ENCODE measurements around the gene ACOT8.

DNA sequence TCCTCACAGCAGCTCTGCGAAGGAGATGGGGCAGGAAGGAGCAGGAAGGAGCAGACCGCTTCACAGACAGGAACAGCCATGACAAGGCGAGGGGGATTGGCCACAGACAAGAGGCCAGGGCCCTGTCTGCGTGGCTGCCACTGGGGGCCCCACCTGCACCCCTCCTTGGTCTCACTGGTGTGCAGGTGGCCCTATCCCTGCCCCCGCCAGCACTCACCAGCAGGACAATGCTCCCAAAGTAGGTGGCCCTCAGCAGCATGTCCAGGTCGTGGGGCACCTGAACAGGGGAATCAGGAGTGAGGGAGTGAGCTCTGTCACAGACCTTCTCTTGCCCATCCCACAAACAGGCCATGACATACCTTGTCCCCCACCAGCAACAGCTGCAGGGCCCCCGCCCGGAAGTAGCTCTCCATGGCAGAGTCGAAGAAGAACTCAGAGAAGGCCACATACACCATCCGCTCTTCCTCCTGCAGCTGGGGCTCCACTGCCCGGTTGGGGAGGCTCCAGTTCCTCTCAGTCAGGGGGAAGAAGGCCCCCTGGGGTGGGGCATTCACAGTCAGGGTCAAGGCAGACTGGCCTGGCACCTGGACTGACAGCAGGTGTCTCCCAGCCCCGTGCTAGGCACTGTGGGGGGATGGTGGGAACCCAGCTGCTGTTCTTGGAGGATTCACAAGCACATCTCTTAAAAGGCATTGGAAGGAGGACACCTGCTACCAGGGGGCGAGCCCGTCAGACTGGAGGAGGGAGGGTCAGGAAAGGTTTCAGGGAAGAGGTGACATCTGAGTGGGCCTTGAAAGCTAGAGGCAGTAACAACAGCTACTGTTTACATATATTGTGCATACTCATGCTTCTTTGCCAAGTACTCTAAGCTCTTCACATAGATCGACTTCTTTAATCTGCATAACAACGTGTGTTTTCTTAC is 47.7 kb upstream of the ACOT8 start:
- TF ChIP-seq, protein P1, sequence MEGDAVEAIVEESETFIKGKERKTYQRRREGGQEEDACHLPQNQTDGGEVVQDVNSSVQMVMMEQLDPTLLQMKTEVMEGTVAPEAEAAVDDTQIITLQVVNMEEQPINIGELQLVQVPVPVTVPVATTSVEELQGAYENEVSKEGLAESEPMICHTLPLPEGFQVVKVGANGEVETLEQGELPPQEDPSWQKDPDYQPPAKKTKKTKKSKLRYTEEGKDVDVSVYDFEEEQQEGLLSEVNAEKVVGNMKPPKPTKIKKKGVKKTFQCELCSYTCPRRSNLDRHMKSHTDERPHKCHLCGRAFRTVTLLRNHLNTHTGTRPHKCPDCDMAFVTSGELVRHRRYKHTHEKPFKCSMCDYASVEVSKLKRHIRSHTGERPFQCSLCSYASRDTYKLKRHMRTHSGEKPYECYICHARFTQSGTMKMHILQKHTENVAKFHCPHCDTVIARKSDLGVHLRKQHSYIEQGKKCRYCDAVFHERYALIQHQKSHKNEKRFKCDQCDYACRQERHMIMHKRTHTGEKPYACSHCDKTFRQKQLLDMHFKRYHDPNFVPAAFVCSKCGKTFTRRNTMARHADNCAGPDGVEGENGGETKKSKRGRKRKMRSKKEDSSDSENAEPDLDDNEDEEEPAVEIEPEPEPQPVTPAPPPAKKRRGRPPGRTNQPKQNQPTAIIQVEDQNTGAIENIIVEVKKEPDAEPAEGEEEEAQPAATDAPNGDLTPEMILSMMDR (IDR thresholded peaks at IDR 0.05; ENCODE audit: extremely low read depth in 1 of 2, insufficient read depth in 1 of 2, low read depth in 1 of 2, low read length in 2 of 2): no peak
- TF ChIP-seq FOS (IDR thresholded peaks at IDR 0.05; ENCODE audit: borderline replicate concordance, insufficient read depth, low read length): no peak
- TF ChIP-seq POLR2A (IDR thresholded peaks at IDR 0.05; ENCODE audit: low read depth, low read length): no peak
- no peak for TF ChIP-seq EZH2 (IDR thresholded peaks at IDR 0.05; ENCODE audit: borderline replicate concordance, low read depth, low read length, severe bottlenecking)
- no peak for TF ChIP-seq POLR2AphosphoS5 (IDR thresholded peaks at IDR 0.05; ENCODE audit: insufficient read depth, low read depth, low read length)
- TF ChIP-seq MYC (IDR thresholded peaks at IDR 0.05; ENCODE audit: low read depth, low read length): no peak
